Neural crest cell (in vitro differentiated cells): ENCODE measurements around the gene CDC123. TPM values are rescaled to one million over a fixed set of nuclear protein-coding genes. Genes with fewer than 3 reads are reported as not detected.
"Not testable (repeated sequence)": the region's sequence is repeated elsewhere in the genome, so short reads cannot be mapped to it uniquely, and the experiment has no call there.

Experiments
- DNase-seq: peaks from one replicate; pipeline ENCODE4 v3.0.0; 2021; ENCODE audit warnings: low read depth, mixed read lengths, low spot score
- H3K27ac Mint-ChIP-seq: one replicate; pipeline ENCODE4 v1.8.0; 2021; ENCODE audit warnings: mild to moderate bottlenecking, mixed read lengths; ENCODE audit not compliant: unreplicated experiment
- H3K27me3 Mint-ChIP-seq: 2 replicates; pipeline ENCODE4 v1.8.0; 2021; ENCODE audit warnings: low read depth, mild to moderate bottlenecking, mixed read lengths
- H3K36me3 Mint-ChIP-seq: 2 replicates; pipeline ENCODE4 v1.8.0; 2021; ENCODE audit warnings: low read depth, mild to moderate bottlenecking, mixed read lengths
- H3K4me1 Mint-ChIP-seq: 2 replicates; pipeline ENCODE4 v1.8.0; 2021; ENCODE audit warnings: mixed read lengths
- H3K4me3 Mint-ChIP-seq: one replicate; pipeline ENCODE4 v1.8.0; 2021; ENCODE audit warnings: mild to moderate bottlenecking, mixed read lengths
- H3K9me3 Mint-ChIP-seq: 2 replicates; pipeline ENCODE4 v1.8.0; 2021; ENCODE audit warnings: mixed read lengths
- total RNA-seq: library from RNA; stranded (reverse); gene quantifications from 2 replicates; pipeline ENCODE4 v1.2.1, GENCODE V29; 2021
- TF ChIP-seq, protein P1 (sequence below): fragments of 200-600 bp; sonication (generic); conservative IDR thresholded peaks from 2 replicates; pipeline ENCODE4 v1.5.0; 2021; ENCODE audit warnings: antibody characterized with exemption, mild to moderate bottlenecking

The CDC123 gene
- total RNA-seq, 1 donor from 2014 or later, result 111 TPM

DNA sequence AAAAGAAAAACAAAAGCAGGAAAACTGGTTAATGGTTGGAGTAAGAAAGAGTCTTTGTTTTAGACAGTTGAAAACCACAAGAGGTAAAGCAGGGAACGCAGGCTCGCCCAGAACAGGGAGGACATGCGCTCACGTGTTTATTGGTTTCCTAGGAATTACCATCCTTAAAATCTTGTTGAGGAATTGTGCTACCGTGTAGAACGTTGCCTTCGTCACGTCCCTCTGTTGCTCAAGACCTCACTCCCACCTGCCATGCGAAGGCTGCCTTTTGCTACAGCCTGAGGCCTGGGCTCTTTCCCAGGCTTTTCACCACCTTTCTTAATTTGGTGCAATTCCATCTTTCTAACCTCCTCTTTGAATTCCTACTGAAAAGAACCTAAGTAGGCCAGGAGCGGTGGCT lies 91.8 kb downstream of the CDC123 start:
- Mint-ChIP-seq H3K36me3 (no peaks in the 10 kb centered on the region), H3K9me3 (peaks cover 2% of the 10 kb centered on the region), H3K27me3 (no peaks in the 10 kb centered on the region), H3K27ac (no peak overlapping the region), H3K4me3 (no peak overlapping the region), H3K4me1 (peaks cover 4% of the 10 kb centered on the region)
- DNase-seq, result no peak
- TF ChIP-seq, protein P1, sequence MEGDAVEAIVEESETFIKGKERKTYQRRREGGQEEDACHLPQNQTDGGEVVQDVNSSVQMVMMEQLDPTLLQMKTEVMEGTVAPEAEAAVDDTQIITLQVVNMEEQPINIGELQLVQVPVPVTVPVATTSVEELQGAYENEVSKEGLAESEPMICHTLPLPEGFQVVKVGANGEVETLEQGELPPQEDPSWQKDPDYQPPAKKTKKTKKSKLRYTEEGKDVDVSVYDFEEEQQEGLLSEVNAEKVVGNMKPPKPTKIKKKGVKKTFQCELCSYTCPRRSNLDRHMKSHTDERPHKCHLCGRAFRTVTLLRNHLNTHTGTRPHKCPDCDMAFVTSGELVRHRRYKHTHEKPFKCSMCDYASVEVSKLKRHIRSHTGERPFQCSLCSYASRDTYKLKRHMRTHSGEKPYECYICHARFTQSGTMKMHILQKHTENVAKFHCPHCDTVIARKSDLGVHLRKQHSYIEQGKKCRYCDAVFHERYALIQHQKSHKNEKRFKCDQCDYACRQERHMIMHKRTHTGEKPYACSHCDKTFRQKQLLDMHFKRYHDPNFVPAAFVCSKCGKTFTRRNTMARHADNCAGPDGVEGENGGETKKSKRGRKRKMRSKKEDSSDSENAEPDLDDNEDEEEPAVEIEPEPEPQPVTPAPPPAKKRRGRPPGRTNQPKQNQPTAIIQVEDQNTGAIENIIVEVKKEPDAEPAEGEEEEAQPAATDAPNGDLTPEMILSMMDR, result no peak

DNA sequence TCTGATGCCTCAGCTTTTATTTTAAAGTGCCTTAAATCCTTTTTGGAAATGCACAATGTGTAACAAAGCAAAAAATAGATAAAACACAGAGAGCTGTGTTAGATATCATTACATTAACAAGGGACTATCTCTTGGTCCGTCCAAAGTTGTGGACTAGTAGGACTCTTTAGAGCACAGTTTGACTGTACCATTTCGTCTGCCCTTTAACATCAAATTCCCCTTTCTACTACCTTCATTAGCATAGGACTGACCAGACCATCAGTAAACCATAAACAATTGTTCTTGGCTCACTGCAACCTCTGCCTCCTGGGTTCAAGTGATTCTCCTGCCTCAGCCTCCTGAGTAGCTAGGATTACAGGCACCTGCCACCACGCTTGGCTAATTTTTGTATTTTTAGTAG lies 101.8 kb downstream of the CDC123 start:
- DNase-seq, H3K9me3 Mint-ChIP-seq, H3K4me1 Mint-ChIP-seq, H3K27ac Mint-ChIP-seq, H3K4me3 Mint-ChIP-seq, H3K36me3 Mint-ChIP-seq, H3K27me3 Mint-ChIP-seq: not testable (repeated sequence)

DNA sequence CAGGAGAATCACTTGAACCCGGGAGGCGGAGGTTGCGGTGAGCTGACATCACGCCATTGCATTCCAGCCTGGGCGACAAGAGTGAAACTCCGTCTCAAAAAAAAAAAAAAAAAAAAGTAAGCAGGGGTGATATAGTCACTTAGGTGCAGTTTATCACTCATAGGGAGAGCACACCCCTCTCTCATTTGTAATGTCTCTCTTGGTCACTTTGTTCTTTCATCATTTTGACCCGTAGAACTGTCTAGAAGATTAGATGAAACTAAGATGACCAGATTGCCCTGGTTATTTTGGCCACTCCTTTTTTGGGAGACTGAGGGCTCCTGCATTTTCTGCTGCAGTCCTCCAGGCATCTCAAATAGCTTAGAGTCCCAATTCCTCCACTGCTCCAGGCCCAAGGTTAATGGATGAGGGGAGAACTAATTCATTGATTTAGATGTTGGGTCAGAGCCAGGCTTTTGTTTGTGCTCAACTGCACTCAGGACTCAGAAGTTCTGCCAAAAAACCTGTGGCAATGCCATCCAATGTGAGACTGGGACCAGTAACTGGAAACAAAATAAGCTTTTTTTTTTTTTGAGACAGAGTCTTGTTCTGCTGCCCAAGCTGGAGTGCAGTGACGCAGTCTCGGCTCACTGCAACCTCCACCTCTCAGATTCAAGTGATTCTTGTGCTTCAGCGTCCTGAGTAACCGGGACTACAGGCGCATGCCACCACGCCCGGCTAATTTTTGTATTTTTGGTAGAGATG lies 103.4 kb downstream of the CDC123 start:
- no peaks in the 10 kb centered on the region for H3K36me3 Mint-ChIP-seq
- H3K9me3 Mint-ChIP-seq, result no peaks in the 10 kb centered on the region
- H3K4me3 Mint-ChIP-seq, result no peak overlapping the region
- TF ChIP-seq, protein P1, result no peak
- no peaks in the 10 kb centered on the region for H3K4me1 Mint-ChIP-seq
- no peak overlapping the region for H3K27ac Mint-ChIP-seq
- H3K27me3 Mint-ChIP-seq, result no peaks in the 10 kb centered on the region
- DNase-seq, result no peak

Other genes with a start within 250 kb of the CDC123 start
- 25.1 and 26.2 TPM in 2 replicates for gene UPF2, start 153.4 kb upstream of the CDC123 start, total RNA-seq
- gene DHTKD1, start 127.2 kb upstream of the CDC123 start, total RNA-seq, result 55.3 and 56.1 TPM in 2 replicates
- 24.8 and 26.7 TPM in 2 replicates for gene SEC61A2, start 66.5 kb upstream of the CDC123 start, total RNA-seq
- gene NUDT5, start 297 bp upstream of the CDC123 start, total RNA-seq, result 88.2 and 90.1 TPM in 2 replicates
- gene CAMK1D, start 153.4 kb downstream of the CDC123 start, total RNA-seq, result 6.4 and 6.5 TPM in 2 replicates